H1 (cell line): ENCODE results near the gene SYNDIG1. TPM values are rescaled to one million over a fixed set of nuclear protein-coding genes. Genes with fewer than 3 reads are reported as not detected.

Source experiments
- CTCF ChIA-PET: fragments of 300-600 bp; sonication (Branson Sonifier 250); formaldehyde crosslinking; loops from one replicate; lab custom pipeline; 2021; ENCODE audit not compliant: partially characterized antibody; lab: Charles Lee
- POLR2A ChIA-PET: fragments of 300-600 bp; sonication (Branson Sonifier 250); formaldehyde crosslinking; loops from one replicate; lab custom pipeline; 2021; ENCODE audit warnings: inconsistent platforms; ENCODE audit not compliant: partially characterized antibody; lab: Charles Lee
- DNase-seq, 2 experiments: peaks; one replicate each; pipeline versions ENCODE4 v3.0.0 to v3.0.0-alpha.2; 2010 to 2022; ENCODE audit warnings: low spot score in 2 of 2, low read depth in 1 of 2, mixed read lengths in 1 of 2
- FAIRE-seq: peaks from 2 replicates; lab custom pipeline; 2011; peaks lifted over from hg19 to GRCh38; lab: Jason Lieb, UNC
- H2AFZ ChIP-seq: 2 replicates; pipeline ENCODE4 v1.8.1; 2012; ENCODE audit warnings: low read length, inconsistent platforms
- H2AK5ac ChIP-seq: 2 replicates; pipeline ENCODE4 v1.6.1; 2013; ENCODE audit warnings: low read depth, low read length
- H2BK120ac ChIP-seq: replicated peaks from 2 replicates; pipeline ENCODE3; 2013; ENCODE audit warnings: low read depth, low read length, inconsistent platforms
- H2BK12ac ChIP-seq: 2 replicates; pipeline ENCODE4 v1.6.1; 2013; ENCODE audit warnings: low read depth, low read length
- H2BK15ac ChIP-seq: 2 replicates; pipeline ENCODE4 v1.6.1; 2013; ENCODE audit warnings: low read length
- H2BK20ac ChIP-seq: 2 replicates; pipeline ENCODE4 v1.6.1; 2013; ENCODE audit warnings: low read length
- H2BK5ac ChIP-seq: 2 replicates; pipeline ENCODE4 v1.6.1; 2013; ENCODE audit warnings: low read depth, low read length
- H3K14ac ChIP-seq: 2 replicates; pipeline ENCODE4 v1.6.1; 2013; ENCODE audit warnings: inconsistent platforms; ENCODE audit not compliant: insufficient read length
- H3K18ac ChIP-seq: 2 replicates; pipeline ENCODE4 v1.6.1; 2013; ENCODE audit warnings: low read length; ENCODE audit errors: extremely low read depth
- H3K23ac ChIP-seq: 2 replicates; pipeline ENCODE4 v1.6.1; 2013; ENCODE audit warnings: inconsistent platforms; ENCODE audit not compliant: insufficient read length
- H3K23me2 ChIP-seq: 2 replicates; pipeline ENCODE4 v1.6.1; 2013; ENCODE audit warnings: low read depth, low read length
- H3K27ac ChIP-seq: 2 replicates; pipeline ENCODE4 v1.6.1; 2011; ENCODE audit warnings: low read depth, low read length, inconsistent platforms
- H3K27me3 ChIP-seq, 4 experiments: replicated peaks in 1 of 4; 1 replicate in 1 of 4; 2 replicates in 3 of 4; pipeline versions ENCODE4 v1.6.1 to v1.8.1; 2011 to 2013; ENCODE audit warnings: low read length in 3 of 4, mild to moderate bottlenecking in 3 of 4, inconsistent platforms in 2 of 4, mixed read lengths in 2 of 4, moderate library complexity in 1 of 4; ENCODE audit not compliant: control insufficient read depth in 3 of 4, insufficient read depth in 3 of 4; ENCODE audit errors: extremely low read depth in 1 of 4
- H3K36me3 ChIP-seq, 4 experiments: 2 replicates each; pipeline versions ENCODE4 v1.6.1 to v1.8.1; 2011 to 2013; ENCODE audit warnings: mild to moderate bottlenecking in 4 of 4, low read length in 3 of 4, moderate library complexity in 2 of 4, control low read depth in 1 of 4, inconsistent platforms in 1 of 4; ENCODE audit not compliant: insufficient read depth in 4 of 4, control insufficient read depth in 2 of 4
- H3K4ac ChIP-seq: replicated peaks from 2 replicates; pipeline ENCODE3; 2013; ENCODE audit warnings: low read length, low read depth, mixed read lengths, inconsistent platforms; ENCODE audit not compliant: insufficient read length
- H3K4me1 ChIP-seq, 4 experiments: replicated peaks in 1 of 4; 1 replicate in 1 of 4; 2 replicates in 3 of 4; pipeline versions ENCODE4 v1.6.1 to v1.8.1; 2011 to 2013; ENCODE audit warnings: low read length in 3 of 4, inconsistent platforms in 2 of 4, mixed read lengths in 1 of 4; ENCODE audit not compliant: insufficient read depth in 4 of 4, control insufficient read depth in 3 of 4
- H3K4me2 ChIP-seq, 2 experiments: 2 replicates each; pipeline versions ENCODE4 v1.6.1 to v1.8.1; 2011 to 2013; ENCODE audit warnings: low read depth in 2 of 2, low read length in 2 of 2, control low read depth in 1 of 2, inconsistent platforms in 1 of 2, mild to moderate bottlenecking in 1 of 2; ENCODE audit not compliant: insufficient read depth in 1 of 2
- H3K4me3 ChIP-seq, 4 experiments: fragments of 200-600, 300-600 bp in 1 of 4; sonication (generic), shearing (Covaris generic), sonication (Bioruptor Twin) in 1 of 4; 2 replicates each; pipeline versions ENCODE4 v1.5.1 to v1.8.1; 2011 to 2016; ENCODE audit warnings: low read length in 4 of 4, low read depth in 3 of 4, control low read depth in 2 of 4, inconsistent platforms in 2 of 4, mild to moderate bottlenecking in 2 of 4, mixed read lengths in 1 of 4, moderate library complexity in 1 of 4; ENCODE audit not compliant: insufficient read depth in 2 of 4; ENCODE audit errors: extremely low read depth in 1 of 4
- H3K56ac ChIP-seq: replicated peaks from 2 replicates; pipeline ENCODE3; 2013; ENCODE audit warnings: low read depth, mild to moderate bottlenecking, mixed read lengths, low read length, inconsistent platforms; ENCODE audit not compliant: insufficient read length
- H3K79me1 ChIP-seq: 2 replicates; pipeline ENCODE4 v1.6.1; 2013; ENCODE audit warnings: low read depth, low read length, control low read depth
- H3K79me2 ChIP-seq, 2 experiments: 2 replicates each; pipeline versions ENCODE4 v1.6.1 to v1.8.1; 2012 to 2013; ENCODE audit warnings: low read length in 2 of 2, mild to moderate bottlenecking in 2 of 2, inconsistent platforms in 1 of 2; ENCODE audit not compliant: insufficient read depth in 2 of 2, control insufficient read depth in 1 of 2
- H3K9ac ChIP-seq, 4 experiments: replicated peaks in 1 of 4; 1 replicate in 1 of 4; 2 replicates in 3 of 4; pipeline versions ENCODE4 v1.6.1 to v1.8.1; 2011 to 2013; ENCODE audit warnings: low read depth in 3 of 4, low read length in 3 of 4, control low read depth in 2 of 4, mild to moderate bottlenecking in 2 of 4, moderate library complexity in 2 of 4, inconsistent platforms in 1 of 4; ENCODE audit errors: extremely low read depth in 1 of 4
- H3K9me3 ChIP-seq, 2 experiments: 2 replicates each; pipeline versions ENCODE4 v1.6.1 to v1.8.1; 2012 to 2013; ENCODE audit warnings: mild to moderate bottlenecking in 2 of 2, moderate library complexity in 2 of 2, control low read depth in 1 of 2, inconsistent platforms in 1 of 2, low read depth in 1 of 2, low read length in 1 of 2, mixed read lengths in 1 of 2; ENCODE audit not compliant: insufficient read depth in 2 of 2
- H4K20me1 ChIP-seq, 2 experiments: replicated peaks in 1 of 2; 2 replicates each; pipeline versions ENCODE3 to v1.8.1; 2011 to 2013; ENCODE audit warnings: inconsistent platforms in 2 of 2, low read length in 2 of 2, mild to moderate bottlenecking in 1 of 2; ENCODE audit not compliant: insufficient read depth in 2 of 2, control insufficient read depth in 1 of 2
- H4K5ac ChIP-seq: 2 replicates; pipeline ENCODE4 v1.6.1; 2013; ENCODE audit warnings: low read length, low read depth, mixed read lengths, inconsistent platforms; ENCODE audit not compliant: insufficient read length
- H4K8ac ChIP-seq: 2 replicates; pipeline ENCODE4 v1.8.0; 2013; ENCODE audit warnings: mild to moderate bottlenecking, moderate library complexity, low read length, inconsistent platforms; ENCODE audit not compliant: insufficient read depth; ENCODE audit errors: extremely low read depth
- H4K91ac ChIP-seq: replicated peaks from 2 replicates; pipeline ENCODE3; 2013; ENCODE audit warnings: low read length, mixed read lengths, inconsistent platforms; ENCODE audit not compliant: insufficient read length
- CEBPB ChIP-seq: IDR thresholded peaks from 2 replicates; pipeline ENCODE4 v1.6.1; 2012; ENCODE audit warnings: low read depth, low read length
- EGR1 ChIP-seq: IDR thresholded peaks from 2 replicates; pipeline ENCODE4 v1.6.1; 2011; ENCODE audit warnings: low read depth, low read length, borderline replicate concordance
- HDAC2 ChIP-seq, 2 experiments: fragments of 300-600 bp in 1 of 2; sonication (generic) in 1 of 2; IDR thresholded peaks; 2 replicates each; pipeline ENCODE4 v1.6.1; 2011 to 2012; ENCODE audit warnings: low read depth in 2 of 2, low read length in 2 of 2, mild to moderate bottlenecking in 2 of 2, moderate library complexity in 2 of 2, borderline replicate concordance in 1 of 2, inconsistent platforms in 1 of 2
- KDM5A ChIP-seq: fragments of 200-600 bp; IDR thresholded peaks from 2 replicates; pipeline ENCODE4 v1.7.1; 2012; ENCODE audit warnings: mild to moderate bottlenecking, low read length, inconsistent platforms, mixed read lengths
- POU5F1 ChIP-seq: IDR thresholded peaks from 2 replicates; pipeline ENCODE4 v1.6.1; 2011; ENCODE audit warnings: low read depth, mild to moderate bottlenecking, low read length, moderate library complexity
- RBBP5 ChIP-seq: IDR thresholded peaks from 2 replicates; pipeline ENCODE4 v1.7.1; 2012; ENCODE audit warnings: low read depth, mild to moderate bottlenecking, inconsistent platforms, low read length, moderate library complexity, borderline replicate concordance
- SIRT6 ChIP-seq: IDR thresholded peaks from one replicate; pipeline ENCODE4 v1.7.1; 2012; ENCODE audit warnings: low read length, inconsistent platforms
- SP4 ChIP-seq: IDR thresholded peaks from 2 replicates; pipeline ENCODE4 v1.6.1; 2012; ENCODE audit warnings: low read length, inconsistent platforms
- TEAD4 ChIP-seq: IDR thresholded peaks from 2 replicates; pipeline ENCODE4 v1.6.1; 2012; ENCODE audit warnings: low read depth, low read length, inconsistent platforms, mixed read lengths
- WGBS, 2 experiments: shearing (Covaris generic) in 1 of 2; methylation state at CpG; one replicate each; pipeline versions ENCODE4 v1.1.6 to v1.1.7; 2013 to 2015; ENCODE audit warnings: low lambda C conversion rate in 2 of 2, mixed read lengths in 2 of 2, inconsistent platforms in 1 of 2, low coverage in 1 of 2, missing lambda C conversion rate in 1 of 2; ENCODE audit not compliant: insufficient replicate concordance in 2 of 2, insufficient coverage in 1 of 2, insufficient read length in 1 of 2; ENCODE audit errors: extremely low coverage in 1 of 2, missing lambda C conversion rate in 1 of 2; 5-methylcytosine and 5-hydroxymethylcytosine counted together
- polyA plus RNA-seq, 7 experiments: library from polyadenylated mRNA; depleted of rRNA in 3 of 7; stranded (reverse) in 5 of 7; unstranded in 2 of 7; fragments of >200 nt in 5 of 7; fragments of 200-250 nt in 2 of 7; gene quantifications; 1 replicate in 5 of 7; 2 replicates in 1 of 7; 4 replicates in 1 of 7; pipeline versions ENCODE4 v1.2.1 to v1.2.3, GENCODE V29; 2011 to 2013; ENCODE audit warnings: missing spikeins in 2 of 7, mixed read lengths in 2 of 7
- total RNA-seq: library from RNA; stranded (reverse); fragmentation: NEBNext Ultra II Directional; extraction: Animal tissue kit (Norgen Biotek cat#: 25700); gene quantifications from 2 replicates; pipeline ENCODE4 v1.2.1, GENCODE V29; 2021

SYNDIG1 gene
- total and polyA plus RNA-seq, 2 of the 8 experiments (the other 6 are each of a cell fraction or from before 2014, with no cell fraction given), result 6.5 to 7.8 TPM

DNA sequence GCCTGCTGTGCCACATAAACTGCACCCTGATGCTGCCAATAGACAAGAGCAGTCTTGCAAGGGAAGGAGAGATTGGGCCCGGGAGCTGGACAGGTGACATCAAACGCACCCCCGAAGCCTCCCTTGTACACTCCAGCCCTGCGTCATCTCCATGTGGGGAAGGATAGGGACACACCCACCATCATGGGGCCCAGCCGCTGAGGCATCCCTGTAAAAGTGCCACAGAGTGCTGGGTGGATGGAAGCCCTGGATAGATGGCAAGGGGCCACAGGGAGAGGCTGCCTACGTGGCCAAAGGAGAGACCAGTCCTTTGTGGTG is 117.1 kb downstream of the SYNDIG1 start:
- CTCF ChIA-PET, result interaction anchor here (0.7 to 1.0 kb wide), 2 partner anchors 14 to 92 kb away, joined by 4 read pairs; no protein-coding TSS in a partner anchor
- Histone ChIP-seq H2BK120ac (no peak overlapping the region), H3K14ac (no peak overlapping the region), H3K36me3 (no peaks in the 10 kb centered on the region), H3K27me3 (no peaks in the 10 kb centered on the region), H2BK5ac (no peak overlapping the region), H2AFZ (no peak overlapping the region), H4K8ac (peak overlapping the region; percentile 60; the same call in 1 of the 2 replicates), H3K9ac (no peak overlapping the region), H3K23ac (no peak overlapping the region), H3K23me2 (no peaks in the 10 kb centered on the region; the same call in none of the 2 replicates), H3K56ac (no peak overlapping the region), H3K4me1 (peaks cover 0 to 3% (median 0%) of the 10 kb centered on the region in 4 experiments; a peak in 3 of 7 replicates), H3K9me3 (no peaks in the 10 kb centered on the region), H3K4me3 (no peak overlapping the region), H3K18ac (no peak overlapping the region), H2AK5ac (no peak overlapping the region), H3K79me1 (no peaks in the 10 kb centered on the region), H4K91ac (no peak overlapping the region), H3K4me2 (no peak overlapping the region), H2BK15ac (no peak overlapping the region), H2BK20ac (no peak overlapping the region), H4K5ac (no peak overlapping the region), H3K4ac (no peak overlapping the region), H4K20me1 (peaks cover 3 to 4% of the 10 kb centered on the region in 2 experiments), H2BK12ac (no peak overlapping the region), H3K79me2 (no peaks in the 10 kb centered on the region), H3K27ac (no peak overlapping the region)
- POLR2A ChIA-PET, result no interaction called here
- DNase-seq (peak in 1 of 2 experiments; percentile 20), FAIRE-seq (no peak)
- WGBS, 2 experiments, result 79% methylated on average over 6 of the region's 6 CpGs; no CpG with 5 or more reads in 1 of the 2 experiments
- TF ChIP-seq EGR1 (no peak), CEBPB (no peak), RBBP5 (no peak), KDM5A (no peak), TEAD4 (no peak), POU5F1 (no peak), SP4 (no peak), HDAC2 (IDR thresholded peaks at IDR 0.05; ENCODE audit: borderline replicate concordance in 1 of 2, low read depth in 2 of 2, low read length in 2 of 2) (no peak), SIRT6 (no peak)
